Parathyroid adenoma (tissue), 2 donors: ENCODE results near the gene IDI1.

Experiments
- H2AFZ ChIP-seq: fragments of 300-600 bp; sonication (generic); one replicate; pipeline ENCODE4 v1.7.0; 2017; ENCODE audit warnings: antibody characterized with exemption, mild to moderate bottlenecking
- H3K27ac ChIP-seq: fragments of 300-600 bp; sonication (generic); one replicate; pipeline ENCODE4 v1.7.0; 2017
- H3K27me3 ChIP-seq: fragments of 300-600 bp; sonication (generic); one replicate; pipeline ENCODE4 v1.7.0; 2017; ENCODE audit warnings: low read length; ENCODE audit not compliant: control insufficient read depth, insufficient read depth
- H3K36me3 ChIP-seq: fragments of 300-600 bp; sonication (generic); one replicate; pipeline ENCODE4 v1.7.0; 2017; ENCODE audit warnings: low read length; ENCODE audit not compliant: control insufficient read depth, insufficient read depth
- H3K4me1 ChIP-seq: fragments of 300-600 bp; sonication (generic); one replicate; pipeline ENCODE4 v1.7.0; 2017; ENCODE audit warnings: control low read depth
- H3K4me2 ChIP-seq: fragments of 300-600 bp; sonication (generic); one replicate; pipeline ENCODE4 v1.7.0; 2017; ENCODE audit warnings: low read length
- H3K4me3 ChIP-seq: fragments of 300-600 bp; sonication (generic); one replicate; pipeline ENCODE4 v1.7.0; 2017; ENCODE audit warnings: low read depth, low read length
- H3K79me2 ChIP-seq: fragments of 300-600 bp; sonication (generic); one replicate; pipeline ENCODE4 v1.7.0; 2017; ENCODE audit warnings: control low read depth
- H3K9ac ChIP-seq: fragments of 300-600 bp; sonication (generic); one replicate; pipeline ENCODE4 v1.7.0; 2017; ENCODE audit warnings: mild to moderate bottlenecking
- H3K9me3 ChIP-seq: fragments of 300-600 bp; sonication (generic); one replicate; pipeline ENCODE4 v1.7.0; 2017; ENCODE audit warnings: low read length; ENCODE audit not compliant: control insufficient read depth
- TF ChIP-seq, protein P1 (sequence below): fragments of 300-600 bp; sonication (generic); IDR thresholded peaks from one replicate; pipeline ENCODE4 v1.7.0; 2017; ENCODE audit warnings: antibody characterized with exemption, mild to moderate bottlenecking
- donor health status: primary hyperparathyroidism.

The IDI1 gene

DNA sequence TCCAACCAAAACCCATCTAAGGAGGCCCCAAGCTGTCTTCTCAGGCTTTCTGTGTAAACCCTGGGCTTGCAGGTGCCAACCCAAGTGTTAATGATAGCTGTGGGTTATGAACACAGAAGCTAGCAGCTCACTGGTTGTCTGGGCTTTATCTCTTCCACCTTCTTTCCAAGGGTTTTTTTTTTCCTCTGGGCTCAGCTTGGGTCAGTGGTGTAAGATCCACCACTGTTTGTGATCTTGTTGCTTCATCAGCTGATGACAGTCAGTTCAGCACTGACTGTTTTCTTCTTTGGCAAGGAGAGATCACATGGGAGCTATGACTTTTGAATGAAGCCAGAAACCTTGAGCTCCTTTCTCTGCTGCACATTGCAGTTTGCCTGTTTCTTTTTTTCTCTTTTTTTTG, 56.0 kb downstream of the IDI1 start:
- Histone ChIP-seq H3K79me2 (peaks cover 23% of the 10 kb centered on the region), H3K4me2 (no peak overlapping the region), H3K4me3 (no peak overlapping the region), H3K36me3 (no peaks in the 10 kb centered on the region), H3K4me1 (peaks cover 7% of the 10 kb centered on the region), H3K9ac (no peak overlapping the region), H3K27me3 (no peaks in the 10 kb centered on the region), H3K9me3 (no peaks in the 10 kb centered on the region), H2AFZ (no peak overlapping the region), H3K27ac (no peak overlapping the region)
- TF ChIP-seq, protein P1, sequence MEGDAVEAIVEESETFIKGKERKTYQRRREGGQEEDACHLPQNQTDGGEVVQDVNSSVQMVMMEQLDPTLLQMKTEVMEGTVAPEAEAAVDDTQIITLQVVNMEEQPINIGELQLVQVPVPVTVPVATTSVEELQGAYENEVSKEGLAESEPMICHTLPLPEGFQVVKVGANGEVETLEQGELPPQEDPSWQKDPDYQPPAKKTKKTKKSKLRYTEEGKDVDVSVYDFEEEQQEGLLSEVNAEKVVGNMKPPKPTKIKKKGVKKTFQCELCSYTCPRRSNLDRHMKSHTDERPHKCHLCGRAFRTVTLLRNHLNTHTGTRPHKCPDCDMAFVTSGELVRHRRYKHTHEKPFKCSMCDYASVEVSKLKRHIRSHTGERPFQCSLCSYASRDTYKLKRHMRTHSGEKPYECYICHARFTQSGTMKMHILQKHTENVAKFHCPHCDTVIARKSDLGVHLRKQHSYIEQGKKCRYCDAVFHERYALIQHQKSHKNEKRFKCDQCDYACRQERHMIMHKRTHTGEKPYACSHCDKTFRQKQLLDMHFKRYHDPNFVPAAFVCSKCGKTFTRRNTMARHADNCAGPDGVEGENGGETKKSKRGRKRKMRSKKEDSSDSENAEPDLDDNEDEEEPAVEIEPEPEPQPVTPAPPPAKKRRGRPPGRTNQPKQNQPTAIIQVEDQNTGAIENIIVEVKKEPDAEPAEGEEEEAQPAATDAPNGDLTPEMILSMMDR: no peak

DNA sequence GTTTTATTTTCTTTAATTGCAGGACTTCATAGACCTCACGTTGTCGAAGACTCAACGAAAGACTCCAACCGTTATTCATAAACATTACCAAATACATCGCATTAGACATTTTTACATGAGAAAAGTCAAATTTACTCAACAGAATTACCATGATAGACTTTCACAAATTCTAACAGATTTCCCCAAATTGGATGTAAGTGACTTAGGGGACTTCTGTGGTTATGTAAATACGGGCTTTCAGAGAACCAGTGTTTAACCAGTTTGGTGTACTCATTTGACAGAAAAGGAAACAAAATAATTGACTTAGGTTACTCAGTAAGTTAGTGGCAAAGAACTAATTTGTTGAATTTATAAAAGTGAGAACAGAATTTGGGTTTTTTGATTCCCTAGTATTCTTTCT, 56.5 kb downstream of the IDI1 start:
- Histone ChIP-seq H3K79me2 (peaks cover 25% of the 10 kb centered on the region), H3K27ac (no peak overlapping the region), H3K36me3 (no peaks in the 10 kb centered on the region), H3K4me2 (no peak overlapping the region), H3K9ac (no peak overlapping the region), H3K27me3 (no peaks in the 10 kb centered on the region), H3K4me1 (peaks cover 7% of the 10 kb centered on the region), H3K9me3 (no peaks in the 10 kb centered on the region), H3K4me3 (no peak overlapping the region), H2AFZ (no peak overlapping the region)
- TF ChIP-seq, protein P1: no peak

DNA sequence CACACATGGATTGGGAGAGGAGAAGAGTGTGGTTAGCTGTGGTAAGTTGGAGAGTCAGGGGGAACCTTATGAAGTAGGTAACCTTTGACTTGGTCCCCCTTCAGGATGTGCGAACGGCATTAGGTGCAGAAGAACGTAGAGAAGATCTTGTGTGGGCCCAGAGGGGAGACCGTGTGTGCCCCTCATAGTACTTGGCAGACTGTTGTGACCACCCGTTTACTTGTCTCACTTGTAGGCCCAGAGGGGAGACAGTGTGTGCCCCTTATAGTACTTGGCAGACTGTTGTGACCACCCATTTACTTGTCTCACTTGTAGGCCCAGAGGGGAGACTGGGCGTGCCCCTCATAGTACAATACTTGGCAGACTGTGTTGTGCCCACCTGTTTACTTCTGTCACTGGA, 58.1 kb downstream of the IDI1 start:
- H3K4me2 ChIP-seq: no peak overlapping the region
- peaks cover 28% of the 10 kb centered on the region for H3K79me2 ChIP-seq
- no peaks in the 10 kb centered on the region for H3K27me3 ChIP-seq
- no peak overlapping the region for H3K27ac ChIP-seq
- H3K4me3 ChIP-seq: no peak overlapping the region
- H2AFZ ChIP-seq: no peak overlapping the region
- no peak overlapping the region for H3K9ac ChIP-seq
- TF ChIP-seq, protein P1: no peak
- H3K36me3 ChIP-seq: no peaks in the 10 kb centered on the region
- H3K4me1 ChIP-seq: peaks cover 13% of the 10 kb centered on the region
- no peaks in the 10 kb centered on the region for H3K9me3 ChIP-seq
